Fibroblast of villous mesenchyme (primary cell): ENCODE results near the gene FNIP2. TPM values are rescaled to one million over a fixed set of nuclear protein-coding genes. Genes with fewer than 3 reads are reported as not detected.
A peak's percentile ranks its signal among the peaks of the same experiment; 100 is the strongest.
"Not testable (repeated sequence)": the region's sequence is repeated elsewhere in the genome, so short reads cannot be mapped to it uniquely, and the experiment has no call there.

ENCODE experiments used
- DNase-seq: peaks from one replicate; pipeline ENCODE4 v3.0.0-alpha.2; 2010; ENCODE audit warnings: low read depth
- H3K4me3 ChIP-seq: 2 replicates; pipeline ENCODE4 v1.5.1; 2011; ENCODE audit warnings: low read depth, mild to moderate bottlenecking, low read length
- CTCF ChIP-seq: IDR thresholded peaks from 2 replicates; pipeline ENCODE4 v1.5.1; 2012; ENCODE audit warnings: low read depth, mild to moderate bottlenecking, low read length; ENCODE audit not compliant: insufficient read depth
- total RNA-seq: library from RNA; depleted of rRNA; stranded (reverse); fragments of >200 nt; gene quantifications from 2 replicates; pipeline ENCODE4 v1.2.3, GENCODE V29; 2012

Gene FNIP2
- total RNA-seq, 1 donor, result 24.6 TPM

- DNase-seq, result no peak
- H3K4me3 ChIP-seq, result no peak overlapping the region
- no peak for TF ChIP-seq CTCF
Measured at GRCh38 chr4:158754385-158755180, 14.2 kb upstream of the FNIP2 start.

GRCh38 chr4:158755819-158756218 lies 13.0 kb upstream of the FNIP2 start:
- not testable (repeated sequence) for H3K4me3 ChIP-seq, DNase-seq

GRCh38 chr4:158756588-158756987 lies 12.2 kb upstream of the FNIP2 start:
- TF ChIP-seq CTCF, result no peak
- H3K4me3 ChIP-seq, result no peak overlapping the region

GRCh38 chr4:158758142-158758541 lies 10.7 kb upstream of the FNIP2 start:
- TF ChIP-seq CTCF, result no peak
- DNase-seq, result peak; percentile 19
- no peak overlapping the region for H3K4me3 ChIP-seq

More at GRCh38 chr4:158756588-158756987, 12.2 kb upstream of the FNIP2 start:
- no peak for DNase-seq

GRCh38 chr4:158758703-158759102 lies 10.1 kb upstream of the FNIP2 start:
- H3K4me3 ChIP-seq, result no peak overlapping the region
- no peak for DNase-seq
- TF ChIP-seq CTCF, result no peak

- not testable (repeated sequence) for DNase-seq, H3K4me3 ChIP-seq
Measured at GRCh38 chr4:158759539-158759938, 9.3 kb upstream of the FNIP2 start.

- no peak for DNase-seq
- no peak for TF ChIP-seq CTCF
- H3K4me3 ChIP-seq, result no peak overlapping the region
Measured at GRCh38 chr4:158760866-158761265, 8.0 kb upstream of the FNIP2 start.

GRCh38 chr4:158762553-158762952 lies 6.3 kb upstream of the FNIP2 start:
- H3K4me3 ChIP-seq, result no peak overlapping the region
- no peak for TF ChIP-seq CTCF
- no peak for DNase-seq
